SIG-M5 treated with dmso at 0.1 percent for 504 hours (cell line): Measurements from ENCODE around the gene MAP3K6.
A peak's percentile ranks its signal among the peaks of the same experiment; 100 is the strongest.
"Not testable (repeated sequence)": the region's sequence is repeated elsewhere in the genome, so short reads cannot be mapped to it uniquely, and the experiment has no call there.

Experiments
- DNase-seq: peaks from one replicate; lab custom pipeline; 2025; ENCODE audit not compliant: unreplicated experiment; lab: John Stamatoyannopoulos, UW

Gene MAP3K6

DNA sequence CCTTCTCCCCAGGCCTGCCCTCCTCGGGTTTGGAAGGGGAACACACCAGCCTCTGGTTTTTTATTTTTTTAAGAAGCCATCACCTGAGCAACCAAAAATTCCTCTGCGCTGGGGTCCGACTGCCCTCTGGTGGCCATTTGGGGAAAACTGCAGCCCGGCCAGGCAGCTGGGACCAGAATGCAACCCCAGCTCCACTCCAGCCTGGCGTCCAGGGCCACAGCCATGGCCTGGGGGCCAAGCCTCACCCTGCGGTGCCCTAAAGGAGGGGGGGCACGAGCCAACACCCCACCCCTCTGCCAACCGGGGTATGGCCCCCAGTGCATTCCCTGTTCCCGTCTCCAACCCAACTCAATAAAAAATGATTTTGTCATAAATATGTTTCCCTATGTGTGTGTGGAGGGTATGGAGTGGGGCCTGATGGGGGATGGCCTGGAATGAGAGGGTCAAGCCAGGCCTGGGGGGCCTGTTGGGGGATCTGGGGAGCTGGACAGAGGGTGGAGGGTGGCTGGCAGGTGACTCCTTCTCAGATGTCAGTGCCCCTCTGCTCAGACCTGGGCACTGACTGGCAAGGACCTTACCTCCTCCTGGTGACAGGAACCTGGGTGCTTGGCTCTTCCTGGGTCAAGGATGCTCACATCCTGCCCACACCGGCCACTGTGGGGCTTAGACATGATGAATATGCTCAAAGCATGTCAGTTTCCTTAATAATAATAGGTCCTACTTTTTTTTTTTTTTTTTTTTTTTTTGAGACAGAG is 28.9 kb upstream of the MAP3K6 start:
- peak; percentile 70 for DNase-seq

DNA sequence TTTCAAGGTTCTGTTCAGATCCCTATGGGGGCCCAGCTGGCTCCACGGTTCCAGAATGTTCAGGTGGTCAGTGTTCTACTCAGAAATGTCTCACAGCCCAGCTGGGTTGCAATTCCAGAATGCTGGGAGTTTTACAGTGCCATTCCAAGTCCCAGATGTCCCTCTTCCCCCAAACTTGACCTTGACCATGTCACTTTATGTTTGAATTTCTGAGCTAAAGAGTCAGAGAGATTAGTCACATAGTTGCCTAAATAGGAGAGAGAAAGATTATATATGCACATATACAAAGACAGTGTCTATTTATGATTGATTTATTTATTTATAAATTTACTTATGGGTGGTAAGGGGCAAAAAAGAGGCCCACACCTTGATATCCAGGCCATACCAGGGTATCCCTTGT is 28.2 kb upstream of the MAP3K6 start:
- no peak for DNase-seq

DNA sequence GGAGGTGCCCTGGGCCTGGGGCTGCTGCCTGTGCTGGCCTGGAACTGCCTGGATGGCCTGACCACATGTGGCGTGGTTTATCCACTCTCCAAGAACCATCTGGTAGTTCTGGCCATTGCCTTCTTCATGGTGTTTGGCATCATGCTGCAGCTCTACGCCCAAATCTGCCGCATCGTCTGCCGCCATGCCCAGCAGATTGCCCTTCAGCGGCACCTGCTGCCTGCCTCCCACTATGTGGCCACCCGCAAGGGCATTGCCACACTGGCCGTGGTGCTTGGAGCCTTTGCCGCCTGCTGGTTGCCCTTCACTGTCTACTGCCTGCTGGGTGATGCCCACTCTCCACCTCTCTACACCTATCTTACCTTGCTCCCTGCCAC is 27.5 kb upstream of the MAP3K6 start:
- no peak for DNase-seq

DNA sequence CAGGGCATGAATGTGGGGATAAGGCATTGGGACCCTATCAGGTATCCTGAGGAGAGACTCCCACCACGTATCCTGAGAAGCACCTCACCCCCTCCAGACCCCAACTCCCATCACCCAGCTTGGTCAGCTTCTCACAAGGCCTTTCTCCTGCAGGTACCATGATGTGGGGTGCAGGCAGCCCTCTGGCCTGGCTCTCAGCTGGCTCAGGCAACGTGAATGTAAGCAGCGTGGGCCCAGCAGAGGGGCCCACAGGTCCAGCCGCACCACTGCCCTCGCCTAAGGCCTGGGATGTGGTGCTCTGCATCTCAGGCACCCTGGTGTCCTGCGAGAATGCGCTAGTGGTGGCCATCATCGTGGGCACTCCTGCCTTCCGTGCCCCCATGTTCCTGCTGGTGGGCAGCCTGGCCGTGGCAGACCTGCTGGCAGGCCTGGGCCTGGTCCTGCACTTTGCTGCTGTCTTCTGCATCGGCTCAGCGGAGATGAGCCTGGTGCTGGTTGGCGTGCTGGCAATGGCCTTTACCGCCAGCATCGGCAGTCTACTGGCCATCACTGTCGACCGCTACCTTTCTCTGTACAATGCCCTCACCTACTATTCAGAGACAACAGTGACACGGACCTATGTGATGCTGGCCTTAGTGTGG is 27.0 kb upstream of the MAP3K6 start:
- DNase-seq: no peak

DNA sequence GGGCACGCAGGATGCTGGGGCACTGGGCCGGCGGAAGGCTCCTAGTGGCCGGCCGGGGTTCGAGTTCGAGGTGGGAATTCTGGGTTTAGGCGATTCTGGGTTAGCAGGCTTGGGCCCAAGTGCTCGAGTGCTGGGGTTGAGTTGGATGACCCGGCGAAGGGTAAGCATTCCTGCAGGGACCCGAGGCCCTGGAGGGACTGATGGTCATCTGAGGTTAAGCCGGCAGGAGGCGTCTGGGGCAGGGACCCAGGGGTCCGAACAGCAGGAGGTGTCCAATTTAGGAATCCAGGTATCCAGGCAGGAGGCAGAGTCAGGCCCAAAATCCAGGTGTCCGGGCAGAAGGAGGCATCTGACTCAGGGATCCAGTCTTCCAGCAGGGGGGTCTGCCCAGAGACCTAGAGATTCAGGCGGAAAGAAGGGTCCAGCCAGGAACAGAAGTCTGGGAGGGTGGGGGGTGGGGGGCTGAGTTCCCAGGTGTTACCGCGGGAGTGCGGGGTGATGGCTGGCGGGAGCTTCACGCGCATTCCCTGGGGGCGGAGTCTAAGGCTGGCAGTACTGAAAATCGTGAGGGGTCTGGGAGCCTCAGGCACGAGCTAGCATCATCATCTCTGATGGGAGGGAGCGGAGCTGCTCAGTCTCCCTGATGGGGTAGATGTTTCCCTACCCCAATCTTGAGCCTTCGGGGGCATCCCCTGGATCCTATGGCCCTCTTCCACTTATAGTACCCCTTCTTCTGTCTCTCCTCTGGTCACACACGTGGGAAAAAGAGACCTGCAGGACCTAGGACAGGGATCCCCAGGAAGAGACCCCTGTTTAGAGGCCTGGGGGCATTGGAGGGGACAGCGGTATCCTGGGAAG is 26.2 kb upstream of the MAP3K6 start:
- no peak for DNase-seq

DNA sequence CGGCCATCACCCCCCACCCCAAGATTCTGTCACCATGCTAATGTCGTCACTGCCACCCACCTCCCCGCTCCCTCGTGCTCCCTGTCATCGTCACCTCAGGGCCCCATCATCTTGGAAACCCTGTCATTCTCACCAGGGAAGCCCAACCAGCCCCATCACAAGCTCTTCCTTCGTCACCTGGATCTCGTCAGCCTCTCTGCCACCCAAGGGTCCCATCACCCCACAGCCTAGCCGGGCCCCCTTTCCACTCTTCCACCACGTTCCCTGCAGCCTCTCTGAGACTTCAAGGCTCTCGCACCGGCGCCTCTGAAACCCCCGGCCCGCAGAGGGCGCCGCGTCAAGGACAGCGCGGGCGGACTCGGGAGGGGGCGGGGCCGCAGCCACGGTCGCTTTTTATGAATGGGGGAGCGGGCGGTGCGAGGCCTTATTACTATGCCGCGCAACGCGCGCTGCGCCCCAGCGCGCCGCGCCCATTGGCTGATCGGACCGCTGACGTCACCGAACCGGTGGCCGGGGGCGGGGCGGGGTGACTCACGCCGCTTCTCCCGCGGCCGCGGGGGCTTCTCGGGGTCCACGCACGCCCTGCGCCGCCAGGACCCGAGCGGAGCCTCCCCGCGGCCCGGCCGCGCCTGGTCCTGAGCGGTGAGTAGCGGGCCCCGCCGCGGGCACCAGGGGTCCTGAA is 25.5 kb upstream of the MAP3K6 start, which contains the start of gene GPR3:
Gene GPR3, plus strand, starts transcription at position 527 of the 682 bp plus-strand sequence. CDS start 1,177 bp downstream, outside the sequence.
- DNase-seq: peak; percentile 86

DNA sequence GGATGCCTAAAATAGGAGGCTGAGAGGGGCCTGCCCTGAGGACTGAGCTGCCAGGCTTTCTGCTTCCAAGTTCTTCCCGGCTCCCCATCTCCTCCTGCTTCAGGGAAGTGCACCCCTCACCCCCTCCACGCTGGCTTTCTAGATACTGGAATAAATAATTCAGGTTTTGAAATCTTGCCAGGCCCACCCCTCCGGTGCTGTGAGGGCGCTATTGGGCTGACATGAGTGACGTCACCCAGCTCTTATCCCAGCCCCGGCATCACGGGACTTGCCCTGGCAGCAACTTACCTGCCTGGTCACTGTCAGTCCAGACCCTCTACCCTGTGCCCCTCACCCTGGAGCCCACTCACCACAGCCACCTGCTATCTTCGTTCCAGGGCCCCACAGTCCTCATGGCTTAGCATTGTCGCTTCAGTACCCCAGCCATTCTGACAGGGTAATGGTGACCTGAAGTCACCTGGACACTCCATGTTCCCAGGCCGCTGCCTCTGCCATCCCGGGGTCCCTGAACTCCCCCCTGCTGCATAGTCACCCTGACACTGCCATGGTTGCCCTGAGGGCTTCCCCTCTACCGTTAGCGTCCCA is 24.8 kb upstream of the MAP3K6 start:
- no peak for DNase-seq

DNA sequence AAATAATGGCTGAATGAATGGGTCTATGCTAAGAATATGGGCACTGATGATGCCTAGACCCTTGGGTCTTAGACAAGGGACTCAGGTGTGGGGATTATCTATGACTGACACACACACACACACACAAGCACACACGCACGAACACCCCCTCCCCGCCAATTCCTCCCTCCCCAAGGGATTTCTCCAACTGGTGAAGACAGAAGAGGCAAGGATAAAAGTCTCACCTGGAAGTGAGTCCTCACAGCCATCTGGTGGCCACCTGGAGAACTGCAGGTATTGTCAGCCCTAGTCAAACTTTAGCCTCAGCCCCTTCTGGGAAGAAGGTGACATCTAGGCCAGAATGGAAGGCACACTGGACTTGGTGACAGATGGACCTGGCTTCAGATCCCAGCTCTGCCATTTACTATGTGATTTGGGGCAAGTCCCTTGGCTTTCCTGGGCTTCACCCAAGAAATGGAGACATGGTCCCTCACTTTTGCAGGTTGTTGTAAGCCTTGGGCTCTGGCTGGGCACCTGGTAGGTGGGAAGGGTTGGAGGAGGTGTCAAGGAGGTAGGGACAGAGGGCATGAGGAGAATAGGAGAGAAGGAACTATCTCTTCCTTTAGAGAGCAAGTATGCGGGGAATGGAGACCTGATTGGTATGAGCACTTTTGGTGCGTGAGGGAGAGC is 21.7 kb upstream of the MAP3K6 start:
- DNase-seq: no peak

DNA sequence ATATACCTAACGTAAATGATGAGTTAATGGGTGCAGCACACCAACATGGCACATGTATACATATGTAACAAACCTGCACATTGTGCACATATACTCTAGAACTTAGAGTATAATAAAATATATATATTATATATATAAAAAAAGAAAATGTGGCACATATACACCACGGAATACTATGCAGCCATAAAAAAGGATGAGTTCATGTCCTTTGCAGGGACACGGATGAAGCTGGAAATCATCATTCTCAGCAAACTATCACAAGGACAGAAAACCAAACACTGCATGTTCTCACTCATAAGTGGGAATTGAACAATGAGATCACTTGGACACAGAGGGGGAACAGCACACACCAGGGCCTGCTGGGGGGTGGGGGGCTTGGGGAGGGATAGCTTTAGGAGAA is 18.0 kb upstream of the MAP3K6 start:
- not testable (repeated sequence) for DNase-seq

DNA sequence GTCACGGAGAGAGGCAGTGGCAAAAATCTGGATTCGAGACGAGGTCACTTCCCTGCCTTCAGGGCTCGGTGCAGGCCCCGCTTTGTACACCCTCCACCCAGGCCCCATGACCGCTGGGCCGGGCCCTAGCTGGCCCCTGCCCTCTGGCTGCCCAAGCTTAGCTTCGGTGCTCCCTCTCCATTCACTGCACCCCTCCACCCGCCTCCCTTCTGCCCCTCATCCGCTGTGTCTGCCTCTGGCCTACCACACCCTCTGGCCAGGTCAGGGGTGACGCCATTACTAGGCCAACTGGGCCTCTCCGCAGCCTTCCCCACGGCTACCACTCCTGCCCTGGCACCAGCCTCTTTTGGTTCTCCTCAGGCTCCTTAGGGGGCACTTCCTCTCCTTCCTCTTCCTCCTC is 16.9 kb upstream of the MAP3K6 start:
- no peak for DNase-seq

DNA sequence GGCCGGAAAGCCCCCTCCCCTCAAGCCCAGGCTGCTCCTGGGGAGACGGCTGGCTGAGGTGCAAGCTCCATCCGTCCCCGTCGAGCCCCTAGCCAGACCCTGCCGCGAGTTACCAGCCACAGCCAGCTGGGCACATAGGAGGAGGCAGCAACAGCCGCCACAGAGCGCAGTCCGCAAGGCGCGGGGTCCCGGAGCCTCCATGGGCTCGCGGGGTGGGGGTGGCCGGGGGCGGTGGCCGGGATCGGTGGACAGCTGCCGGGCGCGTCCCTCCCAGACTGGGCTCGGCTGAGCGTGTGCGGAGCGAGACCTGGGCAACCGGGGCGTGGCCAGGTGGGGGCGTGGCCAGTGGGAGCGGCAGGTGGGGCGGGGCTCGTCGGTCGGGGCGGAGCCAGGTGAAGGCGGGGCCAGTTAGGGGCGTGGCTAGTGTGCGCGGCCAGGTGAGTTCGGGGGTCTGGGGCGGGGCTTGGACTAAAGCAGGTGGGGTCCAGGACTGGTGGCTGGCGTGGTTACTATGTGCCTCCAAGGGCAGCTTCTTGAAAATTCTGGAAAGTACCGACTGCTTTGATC is 16.4 kb upstream of the MAP3K6 start, which contains the start of gene CD164L2:
Gene CD164L2, minus strand, starts transcription at position 295 of the 567 bp plus-strand sequence. Its CDS starts 94 bp downstream, at position 201.
- no peak for DNase-seq

DNA sequence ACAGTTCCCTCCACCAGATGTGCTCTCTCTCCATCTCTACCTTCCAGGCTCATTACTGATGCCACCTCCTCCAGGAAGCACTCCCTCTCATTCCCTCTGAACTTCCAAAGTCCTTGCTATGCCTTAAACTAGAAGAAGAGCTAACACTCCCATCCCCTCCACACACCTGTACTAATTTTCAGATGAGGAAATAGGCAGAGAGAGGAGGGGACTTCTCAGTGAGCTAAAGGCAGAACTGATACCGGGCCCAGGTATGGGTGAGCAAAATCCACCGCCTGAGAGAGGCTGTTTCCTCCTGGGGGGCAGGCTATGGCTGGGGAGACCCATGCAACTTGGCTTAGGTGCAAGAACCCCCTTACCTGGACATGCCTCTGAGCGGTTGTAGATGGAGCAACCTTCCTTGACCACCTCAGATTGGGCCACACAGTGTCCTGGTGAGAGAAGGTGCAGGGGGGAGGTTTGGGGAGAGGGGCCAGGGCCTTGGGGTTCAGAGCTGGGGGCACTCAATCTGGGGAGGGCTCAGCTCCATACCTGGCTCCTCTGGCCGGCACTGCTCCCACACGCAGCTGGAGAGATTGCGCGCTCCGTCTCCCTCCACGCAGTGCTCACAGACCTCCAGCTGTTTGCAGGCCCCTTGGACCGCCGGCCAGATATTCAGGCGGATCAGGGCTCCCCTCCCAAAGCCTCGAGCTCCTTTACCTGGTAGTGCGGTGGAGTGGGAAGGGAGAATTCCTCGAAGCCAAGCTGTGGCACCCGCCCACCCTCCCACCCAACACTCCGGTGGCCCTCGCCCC is 15.4 kb upstream of the MAP3K6 start:
- DNase-seq: no peak

DNA sequence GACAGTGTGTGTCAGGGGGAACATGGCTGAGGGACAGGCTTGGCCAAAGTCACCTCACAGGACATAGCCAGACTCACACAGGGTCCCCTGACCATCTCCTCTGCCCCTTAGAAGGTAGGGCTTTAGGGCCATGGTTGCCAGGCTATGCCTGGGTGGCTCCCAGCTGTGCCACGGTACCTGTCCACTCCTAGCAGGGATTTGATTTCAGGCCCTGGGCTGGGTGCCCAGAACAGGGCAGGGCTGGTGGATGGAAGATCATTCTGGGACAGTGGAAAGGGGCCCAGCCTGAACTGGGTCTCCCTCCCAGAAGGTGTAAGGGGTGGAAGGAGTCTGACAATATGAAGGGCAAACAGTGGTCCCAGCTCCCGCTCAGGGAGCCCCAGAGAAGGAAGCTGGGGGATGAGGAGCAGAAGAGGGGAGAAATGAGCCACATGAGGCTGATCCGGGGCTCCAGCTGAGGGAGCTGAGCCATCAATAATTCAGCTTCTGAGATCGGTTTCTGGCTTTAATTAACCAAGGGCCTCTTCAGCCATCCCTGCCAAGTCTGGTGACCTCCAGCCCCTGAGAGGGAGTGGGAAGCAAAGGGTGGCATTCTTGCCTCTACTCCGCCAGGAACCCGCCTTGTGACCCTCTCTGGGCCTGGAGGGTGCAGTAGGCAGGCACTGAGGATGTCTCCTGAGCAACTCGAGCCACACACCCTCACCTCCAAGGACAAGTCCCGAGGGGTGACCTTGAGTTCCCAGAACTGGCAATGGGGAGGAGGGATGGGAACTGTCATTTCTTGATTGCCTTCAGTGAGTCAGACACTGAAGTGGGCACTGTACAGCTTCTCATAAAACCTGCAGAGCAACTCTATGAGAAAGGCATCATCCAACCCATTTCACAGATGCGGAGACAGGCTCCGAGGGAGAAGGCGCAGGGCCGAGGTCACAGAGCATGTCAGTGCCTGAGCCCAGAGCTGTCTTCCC is 14.3 kb upstream of the MAP3K6 start:
- no peak for DNase-seq

DNA sequence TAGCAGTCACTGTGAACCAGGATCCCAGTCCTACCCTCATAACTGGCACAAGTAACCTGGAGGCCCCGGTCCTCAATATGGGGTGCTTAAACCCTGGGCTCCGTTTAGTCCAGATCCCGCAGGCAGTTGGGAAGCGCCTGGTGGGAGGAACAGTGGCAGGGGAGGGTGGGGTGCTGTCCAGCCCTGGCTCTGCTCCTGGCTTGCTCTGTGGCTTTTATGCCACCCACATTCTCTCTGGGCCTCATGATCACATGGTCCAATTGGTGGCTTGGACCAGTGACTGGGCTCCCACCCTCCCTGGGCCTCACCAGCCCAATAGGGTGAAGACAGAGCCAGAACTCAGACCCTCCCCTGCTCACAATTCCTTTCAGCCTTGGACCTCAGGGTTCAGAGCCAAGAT is 13.5 kb upstream of the MAP3K6 start:
- no peak for DNase-seq

DNA sequence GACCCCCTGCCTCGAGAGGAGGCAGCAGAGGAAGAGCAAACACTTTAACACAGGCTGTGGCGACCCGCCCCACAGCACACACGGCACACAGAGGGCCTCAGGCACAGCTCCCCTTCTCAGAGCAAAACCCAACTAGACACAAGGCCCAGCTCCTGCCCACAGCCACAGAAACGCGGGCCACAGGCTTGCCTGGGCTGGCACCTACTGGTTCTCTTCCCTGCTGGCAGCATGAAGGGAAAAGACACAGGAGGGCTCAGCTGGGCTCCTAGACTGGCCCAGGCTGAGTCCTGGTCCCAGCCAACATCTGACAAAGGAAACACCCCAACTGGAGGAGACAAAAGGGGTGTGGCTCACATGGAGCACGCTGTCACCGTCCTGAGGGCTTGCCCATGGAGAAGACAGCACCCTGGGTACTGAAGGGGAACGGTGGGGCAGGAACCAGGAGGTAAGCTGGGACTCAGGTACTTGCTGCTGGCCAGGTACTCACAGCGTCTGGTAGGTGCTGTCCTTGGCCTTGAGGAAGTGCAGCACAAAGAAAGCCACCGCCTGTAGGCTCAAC is 12.9 kb upstream of the MAP3K6 start:
- DNase-seq: no peak

DNA sequence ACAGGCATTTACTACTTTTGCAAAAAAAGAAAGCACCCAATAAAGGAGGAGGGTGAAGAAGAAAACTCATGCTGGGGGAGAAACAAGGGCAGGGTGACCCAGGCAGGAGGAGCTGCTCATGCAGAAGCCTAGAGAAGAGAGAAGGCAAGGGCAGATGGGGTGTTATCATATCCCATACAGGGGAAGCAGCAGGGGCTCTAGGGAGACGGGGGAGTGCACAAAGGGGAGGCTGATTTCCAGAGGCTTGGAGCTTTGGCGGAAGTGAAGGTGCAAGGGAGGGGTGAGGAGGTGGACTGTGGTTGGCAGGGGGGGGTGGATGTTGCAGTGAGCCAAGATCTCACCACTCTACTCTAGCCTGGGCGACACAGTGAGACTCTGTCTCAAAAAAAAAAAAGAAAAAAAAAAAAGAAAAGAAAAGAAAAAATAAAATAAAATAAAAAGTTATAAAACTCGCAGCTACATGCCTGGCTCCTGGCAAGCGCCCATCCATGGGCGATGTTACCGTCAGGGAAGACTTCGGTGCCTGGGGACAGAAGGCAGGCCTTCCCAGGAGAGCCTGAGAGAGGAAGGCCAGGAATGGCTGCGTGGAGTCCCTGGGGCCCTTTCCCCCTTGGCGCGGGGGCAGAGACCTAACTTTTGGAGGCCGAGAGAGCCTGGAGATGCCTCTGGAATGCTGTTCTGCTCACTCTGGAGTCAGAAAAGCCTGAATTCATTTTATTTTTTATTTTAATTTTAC is 11.2 kb upstream of the MAP3K6 start:
- no peak for DNase-seq
